GM18498 (cell line): ENCODE measurements around the gene SIGLEC10.
A peak's percentile ranks its signal among the peaks of the same experiment; 100 is the strongest.

Source experiments
- ATAC-seq: cut with Tn5 transposase; IDR thresholded peaks from one replicate; pipeline ENCODE4 v1.9.1; 2021; ENCODE audit warnings: mild to moderate bottlenecking, moderate library complexity; ENCODE audit not compliant: unreplicated experiment

The SIGLEC10 gene

DNA sequence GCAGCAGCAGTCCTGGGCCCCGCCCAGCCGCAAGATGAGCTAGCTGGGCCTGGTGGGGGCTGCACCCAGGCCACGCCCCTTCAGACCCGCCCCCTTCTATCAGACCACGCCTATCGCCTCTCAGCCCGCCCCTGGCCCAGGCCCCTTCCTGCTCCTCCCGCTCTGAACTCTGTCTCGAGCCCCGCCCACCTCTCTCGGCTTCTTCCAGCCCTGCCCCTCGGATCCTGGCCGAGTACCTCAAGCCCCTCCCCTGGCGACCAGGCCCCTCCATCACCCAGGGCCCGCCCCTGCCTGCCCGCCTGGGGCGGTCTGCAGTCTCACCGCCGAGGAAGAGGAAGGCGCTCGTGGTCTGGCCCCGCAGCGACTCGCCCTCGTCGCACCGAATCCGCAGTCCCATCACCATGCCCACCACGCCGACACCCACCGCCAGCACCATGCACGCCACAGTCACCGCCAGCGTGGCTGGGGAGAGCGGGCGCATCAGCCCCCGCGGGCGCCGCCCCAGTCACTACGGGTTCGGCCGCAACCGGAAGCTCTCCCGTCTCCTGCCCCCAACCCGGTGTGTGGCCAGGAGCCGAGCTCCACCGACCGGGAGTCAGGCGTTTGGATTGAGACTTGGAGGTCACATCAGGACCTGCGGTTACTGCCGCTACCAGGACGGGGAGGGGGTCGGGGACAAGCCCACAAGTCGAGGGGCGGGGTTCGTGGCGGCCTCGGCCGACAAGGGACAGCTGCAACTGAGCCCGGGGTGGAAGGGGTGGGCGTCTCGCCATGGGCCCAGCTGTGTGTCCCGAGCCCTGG lies 49.7 kb downstream of the SIGLEC10 start:
- peak; percentile 76 for ATAC-seq

- ATAC-seq = peak; percentile 9
These were observed 50.2 kb downstream of the SIGLEC10 start for GRCh38 chr19:51367255-51367564.

DNA sequence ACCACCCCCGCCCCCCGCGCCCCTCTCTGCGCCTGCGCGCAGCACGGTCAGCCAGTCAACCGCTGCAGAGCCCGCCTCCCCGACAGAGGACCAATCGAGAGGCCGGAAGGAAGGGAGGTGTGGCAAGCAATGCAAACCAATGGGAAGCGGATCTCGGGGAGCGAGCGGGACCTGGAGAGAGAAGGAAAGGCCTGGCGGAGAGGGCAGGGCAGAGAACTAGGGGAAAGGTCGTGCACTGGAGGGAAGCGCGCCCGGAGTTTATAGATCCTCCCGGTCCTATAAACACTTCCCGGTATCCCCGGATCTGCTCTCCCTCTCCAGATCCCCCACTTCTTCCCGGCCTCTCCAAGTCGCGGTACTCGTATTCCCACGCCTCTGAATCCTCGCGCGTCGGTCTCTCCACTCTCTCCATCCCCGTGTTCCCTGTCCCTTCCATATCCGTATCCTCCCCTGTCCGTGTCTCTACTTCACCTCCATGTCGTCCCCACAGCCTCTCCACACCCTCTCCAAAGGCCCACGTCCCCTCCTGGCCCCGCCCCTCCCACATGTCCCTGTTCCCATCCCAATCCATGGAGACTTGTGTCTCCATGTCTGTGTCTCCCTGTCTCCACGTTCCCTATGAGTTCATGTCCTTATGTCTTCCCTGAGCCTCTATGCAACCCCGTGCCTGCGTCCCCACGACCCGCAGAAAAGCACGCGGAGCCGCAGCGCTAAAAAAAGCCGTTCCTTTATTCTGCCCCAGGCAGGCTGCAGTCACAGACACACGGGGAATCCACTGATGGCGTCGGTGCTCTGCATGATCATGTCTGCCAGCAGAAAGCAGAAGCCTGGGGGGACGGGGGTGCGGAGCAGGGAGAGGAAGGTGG lies 50.8 kb downstream of the SIGLEC10 start:
- ATAC-seq = peak; percentile 52

GRCh38 chr19:51365965-51366388 lies 51.5 kb downstream of the SIGLEC10 start, which contains the start of gene ETFB:
Gene ETFB, minus strand, starts transcription at chr19:51366388. Its CDS starts 62 bp downstream, at chr19:51366326.
- ATAC-seq = no peak

DNA sequence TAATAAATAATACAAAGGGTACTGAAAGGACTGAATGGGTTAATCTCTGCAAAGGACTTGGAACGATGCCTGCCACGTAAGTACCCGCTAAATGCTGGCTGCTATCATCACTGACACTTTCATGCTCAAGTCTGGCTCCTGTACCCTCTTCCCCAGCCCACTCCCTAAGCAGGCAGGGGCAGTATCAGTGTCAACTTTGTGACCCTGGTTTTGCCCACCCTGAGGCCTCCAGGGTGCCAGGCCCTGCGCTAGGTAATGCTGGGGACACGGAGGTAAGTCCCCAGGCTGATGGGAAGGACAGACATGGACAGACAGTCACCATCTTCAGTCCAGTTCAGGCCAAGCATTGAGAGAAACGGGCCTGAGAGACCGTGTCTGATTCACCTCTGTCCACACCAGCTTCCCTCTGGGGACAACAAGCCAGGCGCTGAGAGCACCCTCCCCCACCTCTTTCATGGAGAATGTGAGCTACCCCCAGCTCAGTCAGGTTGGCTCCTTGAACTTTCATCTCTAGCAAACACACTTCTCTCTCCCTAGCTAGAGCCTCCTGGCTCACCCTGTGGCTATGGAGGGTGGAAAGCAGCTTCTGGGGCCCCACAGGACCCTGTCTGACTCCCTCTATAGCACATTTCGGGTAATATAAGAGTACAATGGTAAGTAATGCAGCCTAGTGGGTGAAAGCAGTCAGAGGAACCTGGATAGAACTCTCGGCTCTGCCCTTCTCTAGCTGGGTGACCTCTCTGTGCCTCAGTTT lies 52.1 kb downstream of the SIGLEC10 start:
- no peak for ATAC-seq

DNA sequence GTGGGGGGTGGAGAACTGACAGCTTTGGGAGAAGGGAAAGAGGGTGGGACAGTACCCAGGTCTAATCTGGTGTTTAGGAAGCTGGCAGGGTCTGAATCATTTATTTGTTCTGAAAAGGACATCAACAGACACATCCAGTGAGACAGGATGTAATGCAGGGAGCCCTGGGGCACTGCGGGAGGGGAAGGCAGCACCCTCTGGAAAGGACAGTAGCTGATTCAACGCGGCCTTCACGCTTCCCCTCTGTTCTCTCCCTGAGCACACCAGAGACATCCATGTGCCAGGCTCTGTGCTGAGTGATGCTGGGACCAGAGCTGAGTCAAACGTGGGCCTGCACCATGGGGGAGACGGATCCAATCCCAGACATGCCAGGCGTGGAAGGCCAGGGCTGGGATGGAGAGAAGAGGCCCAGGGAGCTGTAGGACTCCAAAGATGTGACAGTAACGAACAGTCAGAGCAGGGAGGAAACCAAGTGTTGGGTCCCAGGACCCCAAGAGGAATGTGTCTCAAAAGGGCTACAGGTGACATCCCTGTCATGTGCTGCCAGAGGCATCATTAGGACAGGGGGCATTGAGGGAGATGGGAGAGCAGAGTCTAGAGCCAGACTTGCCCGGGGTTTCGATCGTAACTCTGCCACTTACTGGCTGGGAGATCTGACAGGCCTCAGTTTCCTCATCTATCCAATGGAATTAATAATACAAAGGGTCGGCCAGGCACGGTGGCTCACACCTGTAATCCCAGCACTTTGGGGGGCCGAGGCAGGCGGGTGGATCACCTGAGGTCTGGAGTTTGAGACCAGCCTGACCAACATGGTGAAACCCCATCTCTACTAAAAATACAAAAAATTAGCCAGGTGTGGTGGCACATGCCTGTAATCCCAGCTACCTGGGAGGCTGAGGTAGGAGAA lies 53.0 kb downstream of the SIGLEC10 start:
- no peak for ATAC-seq

GRCh38 chr19:51361239-51361638 lies 56.2 kb downstream of the SIGLEC10 start:
- ATAC-seq = no peak
